ENCODE results near the gene OTOA.
"Not testable (repeated sequence)": the region's sequence is repeated elsewhere in the genome, so short reads cannot be mapped to it uniquely, and the experiment has no call there.

Gene OTOA

GRCh38 chr16:21801538-21802374, 138.0 kb downstream of the OTOA start:
- not testable (repeated sequence) for DNase-seq (ENCODE audit: extremely low read depth in 1 of 2, low read depth in 1 of 2)

- not testable (repeated sequence) for DNase-seq (ENCODE audit: extremely low read depth in 1 of 2, low read depth in 1 of 2)
Measured at GRCh38 chr16:21802375-21802663, 138.6 kb downstream of the OTOA start.

All from activated CD8-positive, alpha-beta memory T cell treated with anti-CD3 and anti-CD28 coated beads for 1 hour (primary cell).